Body of pancreas (tissue), 4 donors: ENCODE results near the gene COL23A1. TPM values are rescaled to one million over a fixed set of nuclear protein-coding genes. Genes with fewer than 3 reads are reported as not detected.

ENCODE experiments used
- ATAC-seq: fragments of 150-250 bp; one replicate; pipeline ENCODE4 v1.9.1; 2016
- DNase-seq, 4 donors: peaks; one replicate each; pipeline ENCODE4 v3.0.0-alpha.2; 2019
- H3K27ac ChIP-seq, 4 donors: fragments of 200-600 bp; sonication (generic); 1 replicate in 3 of 4; 2 replicates in 1 of 4; pipeline versions ENCODE4 v1.5.1 to v1.6.1; 2016 to 2019; ENCODE audit warnings: mild to moderate bottlenecking in 1 of 4, mixed read lengths in 1 of 4, moderate library complexity in 1 of 4
- H3K27me3 ChIP-seq, 2 donors: fragments of 200-600 bp; sonication (generic); one replicate each; pipeline ENCODE4 v1.6.0; 2016; ENCODE audit warnings: mild to moderate bottlenecking in 1 of 2
- H3K36me3 ChIP-seq, 2 donors: fragments of 200-600 bp; sonication (generic); replicated peaks in 1 of 2; 2 replicates each; pipeline ENCODE4 v1.5.1; 2016; ENCODE audit warnings: low read depth in 2 of 2; ENCODE audit not compliant: insufficient read depth in 1 of 2
- H3K4me1 ChIP-seq: fragments of 200-600 bp; sonication (generic); one replicate; pipeline ENCODE4 v1.6.0; 2016
- H3K4me3 ChIP-seq, 2 donors: fragments of 200-600 bp; sonication (generic); 1 replicate in 1 of 2; 2 replicates in 1 of 2; pipeline ENCODE4 v1.5.1; 2016 to 2019
- H3K9me3 ChIP-seq, 3 donors: fragments of 200-600 bp; sonication (generic); 1 replicate in 2 of 3; 2 replicates in 1 of 3; pipeline ENCODE4 v1.5.1; 2016
- CTCF ChIP-seq, 7 experiments: fragments of 450-650 bp in 4 of 7; fragments of 200-600 bp in 3 of 7; sonication (generic) in 3 of 7; IDR thresholded peaks; one replicate each; pipeline ENCODE4 v1.5.1; 2016 to 2019; ENCODE audit warnings: antibody characterized with exemption in 7 of 7
- POLR2A ChIP-seq, 3 donors: fragments of 450-650 bp; IDR thresholded peaks; one replicate each; pipeline ENCODE4 v1.6.1; 2016; ENCODE audit warnings: antibody characterized with exemption in 3 of 3, mild to moderate bottlenecking in 2 of 3
- WGBS, 2 donors: methylation state at CpG; one replicate each; pipeline ENCODE4 v1.1.5; 2017; 5-methylcytosine and 5-hydroxymethylcytosine counted together
- intact Hi-C: fragments of 100-400 bp; cut with DNase I; formaldehyde crosslinking; loops from one replicate; pipeline ENCODE4 v1.15.1; 2023
- total RNA-seq, 2 donors: library from RNA; depleted of rRNA; stranded (reverse); fragments of >200 nt; gene quantifications; one replicate each; pipeline ENCODE4 v1.1.0, GENCODE V29; 2016

COL23A1 gene
- total RNA-seq, 2 donors from 2014 or later, result not detected

GRCh38 chr5:178605788-178606187 lies 15.6 kb upstream of the COL23A1 start:
- intact Hi-C loops, result no loop called here
- Histone ChIP-seq H3K4me3 (no peak overlapping the region), H3K27me3 (no peaks in the 10 kb centered on the region), H3K27ac (no peak overlapping the region), H3K36me3 (peaks cover 18 to 42% of the 10 kb centered on the region in 2 donors), H3K9me3 (no peaks in the 10 kb centered on the region), H3K4me1 (no peaks in the 10 kb centered on the region)
- 85 to 88% methylated on average over 3 of the region's 3 CpGs for WGBS, 2 donors
- TF ChIP-seq POLR2A (IDR thresholded peaks at IDR 0.05) (no peak), CTCF (IDR thresholded peaks at IDR 0.05) (no peak)
- ATAC-seq (no peak), DNase-seq (no peak)

GRCh38 chr5:178602752-178603151 lies 12.6 kb upstream of the COL23A1 start:
- TF ChIP-seq CTCF (IDR thresholded peaks at IDR 0.05) (no peak), POLR2A (IDR thresholded peaks at IDR 0.05) (no peak)
- no peaks in the 10 kb centered on the region for H3K4me1 ChIP-seq
- H3K27me3 ChIP-seq, result no peaks in the 10 kb centered on the region
- intact Hi-C loops, result no loop called here
- DNase-seq (no peak), ATAC-seq (no peak)
- no peak overlapping the region for H3K4me3 ChIP-seq
- no peak overlapping the region for H3K27ac ChIP-seq
- peaks cover 18 to 29% of the 10 kb centered on the region in 2 donors for H3K36me3 ChIP-seq
- no peaks in the 10 kb centered on the region for H3K9me3 ChIP-seq
- WGBS, 2 donors, result 91 to 95% methylated on average over 2 of the region's 2 CpGs

DNA sequence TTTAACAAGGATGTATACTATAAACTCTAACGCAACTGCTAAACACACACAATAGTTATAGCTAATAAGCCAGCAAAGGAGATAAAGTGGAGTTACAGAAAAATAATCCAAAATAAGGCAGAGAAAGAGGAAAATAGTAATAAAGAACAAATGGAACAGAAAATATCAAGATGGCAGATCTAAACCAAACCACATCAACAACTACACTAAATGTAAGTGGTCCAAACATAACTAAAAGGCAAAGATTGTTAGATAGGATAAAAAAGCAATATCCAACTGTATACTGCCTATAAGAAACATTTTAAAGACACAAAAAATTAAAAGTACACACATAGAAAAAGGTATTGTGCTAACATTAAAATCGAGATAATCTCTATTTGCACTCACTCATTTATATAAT lies 5.6 kb upstream of the COL23A1 start:
- H3K27ac ChIP-seq, result no peak overlapping the region
- no peak overlapping the region for H3K4me3 ChIP-seq
- DNase-seq, result no peak
- intact Hi-C loops, result no loop called here
- peaks cover 0 to 3% of the 10 kb centered on the region in 2 donors for H3K36me3 ChIP-seq
- H3K9me3 ChIP-seq, result peaks cover 0 to 5% (median 0%) of the 10 kb centered on the region in 3 donors
- no peak for ATAC-seq
- H3K27me3 ChIP-seq, result no peaks in the 10 kb centered on the region
- TF ChIP-seq CTCF (IDR thresholded peaks at IDR 0.05), result no peak
- TF ChIP-seq POLR2A (IDR thresholded peaks at IDR 0.05), result no peak
- no peaks in the 10 kb centered on the region for H3K4me1 ChIP-seq
- 69 to 93% methylated on average over 2 of the region's 2 CpGs for WGBS, 2 donors

DNA sequence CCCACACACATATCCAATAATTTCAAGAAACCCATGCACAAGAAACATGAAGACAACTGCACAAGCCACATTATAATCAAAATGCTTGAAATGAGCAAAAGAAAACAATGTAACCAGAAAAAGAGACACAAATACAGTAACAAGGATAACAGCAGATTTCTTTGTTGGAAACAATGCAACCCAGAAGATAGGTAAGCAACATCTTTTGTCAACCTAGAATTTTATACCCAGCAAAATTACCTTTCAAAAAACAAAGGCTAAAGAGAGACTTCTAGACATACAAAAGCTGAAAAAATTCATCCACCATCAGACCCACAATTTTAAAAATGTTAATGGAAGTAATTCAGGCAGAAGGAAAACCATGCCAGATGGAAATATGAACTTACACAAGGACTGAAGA lies 5.0 kb upstream of the COL23A1 start:
- no peak for DNase-seq
- Histone ChIP-seq H3K27me3 (peaks cover 0 to 3% of the 10 kb centered on the region in 2 donors), H3K27ac (no peak overlapping the region), H3K4me1 (peaks cover 6% of the 10 kb centered on the region), H3K9me3 (peaks cover 0 to 5% (median 0%) of the 10 kb centered on the region in 3 donors), H3K36me3 (no peaks in the 10 kb centered on the region), H3K4me3 (no peak overlapping the region)
- no peak for ATAC-seq
- intact Hi-C loops, result no loop called here
- TF ChIP-seq CTCF (IDR thresholded peaks at IDR 0.05) (no peak), POLR2A (IDR thresholded peaks at IDR 0.05) (no peak)

DNA sequence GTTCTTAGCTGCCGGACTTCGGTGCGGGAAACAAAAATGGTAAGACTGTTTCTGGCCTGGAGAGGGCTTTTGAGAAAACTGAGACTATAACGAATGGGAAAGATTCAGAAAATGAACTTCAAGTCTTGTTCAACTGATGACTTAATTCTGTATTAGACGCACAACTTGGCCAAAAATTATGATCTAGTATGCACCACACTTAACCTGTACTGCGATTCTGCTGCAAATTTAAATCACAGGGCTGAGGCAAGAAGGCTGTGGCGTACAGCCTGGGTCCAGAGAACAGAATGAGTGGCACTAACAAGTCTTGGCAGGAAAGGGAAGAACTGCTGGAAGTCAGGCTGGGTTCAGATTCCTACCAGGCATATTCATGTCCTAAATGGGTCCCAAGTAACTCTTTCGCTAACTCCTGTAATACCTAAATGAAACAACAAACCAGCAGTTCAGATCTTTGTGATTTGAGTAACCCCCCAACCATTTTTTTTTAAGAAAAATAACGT lies 781 bp upstream of the COL23A1 start:
- Histone ChIP-seq H3K4me3 (no peak overlapping the region), H3K9me3 (peaks cover 0 to 5% (median 0%) of the 10 kb centered on the region in 3 donors), H3K36me3 (no peaks in the 10 kb centered on the region), H3K27me3 (peaks cover 0 to 11% of the 10 kb centered on the region in 2 donors), H3K4me1 (peaks cover 14% of the 10 kb centered on the region), H3K27ac (no peak overlapping the region)
- ATAC-seq (no peak), DNase-seq (no peak)
- TF ChIP-seq CTCF (IDR thresholded peaks at IDR 0.05), result no peak
- TF ChIP-seq POLR2A (IDR thresholded peaks at IDR 0.05), result no peak
- WGBS, 2 donors, result 29 to 34% methylated on average over 9 of the region's 9 CpGs
- intact Hi-C loops, result no loop called here
